SU-DHL-6 (cell line): Measurements from ENCODE around the gene NAPSA.

ENCODE experiments used
- EZH2phosphoT487 ChIP-seq: fragments of 200-600 bp; sonication (generic), shearing (Covaris generic); conservative IDR thresholded peaks from 2 replicates; pipeline ENCODE4 v1.6.1; 2018; ENCODE audit warnings: mild to moderate bottlenecking, antibody characterized with exemption, low read length, moderate library complexity, mixed read lengths
- TF ChIP-seq, protein P1 (sequence below): fragments of 200-600 bp; sonication (generic); IDR thresholded peaks from one replicate; pipeline ENCODE4 v1.5.1; 2017; ENCODE audit warnings: antibody characterized with exemption, mild to moderate bottlenecking, low read length, moderate library complexity; ENCODE audit not compliant: insufficient read depth, poor library complexity, severe bottlenecking

DNA sequence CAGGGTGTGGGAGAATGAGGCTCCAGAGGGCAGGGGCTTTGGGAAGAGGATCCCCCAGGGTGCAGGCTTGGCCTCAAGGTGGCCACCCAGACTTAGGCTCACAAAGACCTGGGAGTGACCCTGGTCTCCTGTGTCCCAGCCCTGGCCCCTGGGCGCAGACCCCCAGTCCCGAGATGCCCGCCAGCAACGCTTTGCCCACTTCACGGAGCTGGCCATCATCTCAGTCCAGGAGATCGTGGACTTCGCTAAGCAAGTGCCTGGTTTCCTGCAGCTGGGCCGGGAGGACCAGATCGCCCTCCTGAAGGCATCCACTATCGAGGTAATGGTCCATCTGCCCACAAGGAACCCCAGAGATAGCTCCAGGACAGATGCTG is 13.4 kb upstream of the NAPSA start:
- TF ChIP-seq, protein P1, sequence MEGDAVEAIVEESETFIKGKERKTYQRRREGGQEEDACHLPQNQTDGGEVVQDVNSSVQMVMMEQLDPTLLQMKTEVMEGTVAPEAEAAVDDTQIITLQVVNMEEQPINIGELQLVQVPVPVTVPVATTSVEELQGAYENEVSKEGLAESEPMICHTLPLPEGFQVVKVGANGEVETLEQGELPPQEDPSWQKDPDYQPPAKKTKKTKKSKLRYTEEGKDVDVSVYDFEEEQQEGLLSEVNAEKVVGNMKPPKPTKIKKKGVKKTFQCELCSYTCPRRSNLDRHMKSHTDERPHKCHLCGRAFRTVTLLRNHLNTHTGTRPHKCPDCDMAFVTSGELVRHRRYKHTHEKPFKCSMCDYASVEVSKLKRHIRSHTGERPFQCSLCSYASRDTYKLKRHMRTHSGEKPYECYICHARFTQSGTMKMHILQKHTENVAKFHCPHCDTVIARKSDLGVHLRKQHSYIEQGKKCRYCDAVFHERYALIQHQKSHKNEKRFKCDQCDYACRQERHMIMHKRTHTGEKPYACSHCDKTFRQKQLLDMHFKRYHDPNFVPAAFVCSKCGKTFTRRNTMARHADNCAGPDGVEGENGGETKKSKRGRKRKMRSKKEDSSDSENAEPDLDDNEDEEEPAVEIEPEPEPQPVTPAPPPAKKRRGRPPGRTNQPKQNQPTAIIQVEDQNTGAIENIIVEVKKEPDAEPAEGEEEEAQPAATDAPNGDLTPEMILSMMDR, result no peak
- no peak for TF ChIP-seq EZH2phosphoT487
